DOHH2 (cell line): ENCODE results near the gene KIFBP.

Experiments used
- EZH2phosphoT487 ChIP-seq: fragments of 200-600 bp; sonication (generic); IDR thresholded peaks from 2 replicates; pipeline ENCODE4 v1.6.1; 2017; ENCODE audit warnings: borderline replicate concordance, mild to moderate bottlenecking, antibody characterized with exemption, low read length, moderate library complexity, mixed read lengths
- TF ChIP-seq, protein P1 (sequence below): fragments of 200-600 bp; sonication (generic); IDR thresholded peaks from one replicate; pipeline ENCODE4 v1.5.1; 2014; ENCODE audit warnings: antibody characterized with exemption, mild to moderate bottlenecking, low read depth, low read length; ENCODE audit not compliant: poor library complexity, severe bottlenecking

DNA sequence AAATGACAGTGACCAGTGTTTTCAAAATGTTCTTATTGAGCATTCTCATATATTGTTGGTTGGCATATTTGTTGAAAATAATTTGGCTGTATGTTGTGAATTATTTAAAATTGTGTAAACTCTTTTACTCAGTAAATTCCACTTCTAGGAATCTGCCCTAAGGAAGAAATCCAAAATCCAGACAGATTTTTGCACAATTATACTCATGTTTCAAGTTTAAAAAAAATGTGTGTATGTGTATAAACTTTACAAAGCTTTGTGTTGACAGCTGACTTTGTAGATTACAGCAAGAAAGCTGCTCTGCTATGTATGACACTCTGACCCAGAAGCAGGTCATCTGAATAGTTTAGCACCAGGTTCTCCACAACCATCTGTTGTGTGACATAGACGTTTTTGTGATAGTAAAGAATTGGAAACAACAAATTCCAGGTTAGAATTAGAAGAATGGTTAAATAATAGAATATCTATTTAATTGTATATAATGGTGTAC, 21.6 kb downstream of the KIFBP start:
- TF ChIP-seq, protein P1, sequence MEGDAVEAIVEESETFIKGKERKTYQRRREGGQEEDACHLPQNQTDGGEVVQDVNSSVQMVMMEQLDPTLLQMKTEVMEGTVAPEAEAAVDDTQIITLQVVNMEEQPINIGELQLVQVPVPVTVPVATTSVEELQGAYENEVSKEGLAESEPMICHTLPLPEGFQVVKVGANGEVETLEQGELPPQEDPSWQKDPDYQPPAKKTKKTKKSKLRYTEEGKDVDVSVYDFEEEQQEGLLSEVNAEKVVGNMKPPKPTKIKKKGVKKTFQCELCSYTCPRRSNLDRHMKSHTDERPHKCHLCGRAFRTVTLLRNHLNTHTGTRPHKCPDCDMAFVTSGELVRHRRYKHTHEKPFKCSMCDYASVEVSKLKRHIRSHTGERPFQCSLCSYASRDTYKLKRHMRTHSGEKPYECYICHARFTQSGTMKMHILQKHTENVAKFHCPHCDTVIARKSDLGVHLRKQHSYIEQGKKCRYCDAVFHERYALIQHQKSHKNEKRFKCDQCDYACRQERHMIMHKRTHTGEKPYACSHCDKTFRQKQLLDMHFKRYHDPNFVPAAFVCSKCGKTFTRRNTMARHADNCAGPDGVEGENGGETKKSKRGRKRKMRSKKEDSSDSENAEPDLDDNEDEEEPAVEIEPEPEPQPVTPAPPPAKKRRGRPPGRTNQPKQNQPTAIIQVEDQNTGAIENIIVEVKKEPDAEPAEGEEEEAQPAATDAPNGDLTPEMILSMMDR = no peak
- no peak for TF ChIP-seq EZH2phosphoT487
